ENCODE data around the gene HDGFL3.

- no peak for TF ChIP-seq POLR2A (IDR thresholded peaks at IDR 0.05)
- TF ChIP-seq, protein P1, sequence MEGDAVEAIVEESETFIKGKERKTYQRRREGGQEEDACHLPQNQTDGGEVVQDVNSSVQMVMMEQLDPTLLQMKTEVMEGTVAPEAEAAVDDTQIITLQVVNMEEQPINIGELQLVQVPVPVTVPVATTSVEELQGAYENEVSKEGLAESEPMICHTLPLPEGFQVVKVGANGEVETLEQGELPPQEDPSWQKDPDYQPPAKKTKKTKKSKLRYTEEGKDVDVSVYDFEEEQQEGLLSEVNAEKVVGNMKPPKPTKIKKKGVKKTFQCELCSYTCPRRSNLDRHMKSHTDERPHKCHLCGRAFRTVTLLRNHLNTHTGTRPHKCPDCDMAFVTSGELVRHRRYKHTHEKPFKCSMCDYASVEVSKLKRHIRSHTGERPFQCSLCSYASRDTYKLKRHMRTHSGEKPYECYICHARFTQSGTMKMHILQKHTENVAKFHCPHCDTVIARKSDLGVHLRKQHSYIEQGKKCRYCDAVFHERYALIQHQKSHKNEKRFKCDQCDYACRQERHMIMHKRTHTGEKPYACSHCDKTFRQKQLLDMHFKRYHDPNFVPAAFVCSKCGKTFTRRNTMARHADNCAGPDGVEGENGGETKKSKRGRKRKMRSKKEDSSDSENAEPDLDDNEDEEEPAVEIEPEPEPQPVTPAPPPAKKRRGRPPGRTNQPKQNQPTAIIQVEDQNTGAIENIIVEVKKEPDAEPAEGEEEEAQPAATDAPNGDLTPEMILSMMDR (IDR thresholded peaks at IDR 0.05): no peak
Measured at GRCh38 chr15:83164111-83164770, 43.4 kb downstream of the HDGFL3 start.
